A549 (cell line): ENCODE results near the gene RNF130.

ENCODE experiments used
- RAD21 ChIP-seq, 2 experiments: fragments of >200 bp in 1 of 2; sonication (Bioruptor Twin) in 1 of 2; formaldehyde crosslinking in 1 of 2; IDR thresholded peaks in 1 of 2; conservative IDR thresholded peaks in 1 of 2; 2 replicates in 1 of 2; 3 replicates in 1 of 2; pipeline ENCODE4 v1.6.1; 2012 to 2018; ENCODE audit warnings: inconsistent platforms in 1 of 2
- TF ChIP-seq, protein P1 (sequence below): fragments of >200 bp; sonication (Bioruptor Twin); formaldehyde crosslinking; IDR thresholded peaks from 3 replicates; pipeline ENCODE4 v1.5.1; 2016

DNA sequence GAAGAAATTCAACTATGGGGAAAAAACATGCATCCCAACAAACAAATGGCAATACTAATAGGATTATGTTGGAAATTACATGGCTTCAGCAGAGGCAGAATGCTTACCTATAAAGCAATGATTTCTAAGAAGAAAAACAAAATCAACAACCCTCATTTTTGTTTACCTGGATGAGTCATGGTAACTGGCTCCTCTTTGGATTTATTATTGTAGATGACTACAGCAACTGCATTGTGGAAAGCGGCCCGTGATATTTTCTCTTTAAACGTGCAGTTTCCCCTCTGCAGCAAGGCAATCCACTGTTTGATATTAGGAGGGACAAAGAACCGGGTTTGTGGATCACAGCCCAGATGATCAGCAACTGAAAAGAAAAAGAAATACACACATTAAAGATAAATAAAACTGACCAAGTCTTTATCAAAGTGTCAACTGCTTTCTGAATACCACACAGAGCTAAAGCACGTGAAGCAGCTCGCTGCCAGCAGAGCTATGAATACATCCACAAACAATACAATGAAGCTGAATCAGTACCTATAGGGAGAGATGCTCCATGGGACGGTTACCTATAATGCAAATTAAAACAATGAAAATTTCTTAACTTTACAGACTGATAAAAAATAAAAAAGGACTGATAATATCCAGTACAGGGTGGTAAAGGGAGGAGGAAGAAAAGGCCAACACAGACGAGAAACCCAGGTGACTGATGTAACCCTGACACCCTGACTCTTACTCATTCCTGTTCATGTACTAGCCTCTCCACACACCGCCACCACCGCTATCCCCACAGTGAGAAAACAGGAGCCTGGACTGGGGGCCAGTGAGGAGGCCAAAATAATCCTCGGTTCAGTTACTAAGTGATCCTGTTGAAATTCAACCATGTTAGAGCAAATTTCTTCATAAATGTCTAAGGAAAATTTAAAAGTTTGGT lies 31.0 kb downstream of the RNF130 start:
- TF ChIP-seq, protein P1, sequence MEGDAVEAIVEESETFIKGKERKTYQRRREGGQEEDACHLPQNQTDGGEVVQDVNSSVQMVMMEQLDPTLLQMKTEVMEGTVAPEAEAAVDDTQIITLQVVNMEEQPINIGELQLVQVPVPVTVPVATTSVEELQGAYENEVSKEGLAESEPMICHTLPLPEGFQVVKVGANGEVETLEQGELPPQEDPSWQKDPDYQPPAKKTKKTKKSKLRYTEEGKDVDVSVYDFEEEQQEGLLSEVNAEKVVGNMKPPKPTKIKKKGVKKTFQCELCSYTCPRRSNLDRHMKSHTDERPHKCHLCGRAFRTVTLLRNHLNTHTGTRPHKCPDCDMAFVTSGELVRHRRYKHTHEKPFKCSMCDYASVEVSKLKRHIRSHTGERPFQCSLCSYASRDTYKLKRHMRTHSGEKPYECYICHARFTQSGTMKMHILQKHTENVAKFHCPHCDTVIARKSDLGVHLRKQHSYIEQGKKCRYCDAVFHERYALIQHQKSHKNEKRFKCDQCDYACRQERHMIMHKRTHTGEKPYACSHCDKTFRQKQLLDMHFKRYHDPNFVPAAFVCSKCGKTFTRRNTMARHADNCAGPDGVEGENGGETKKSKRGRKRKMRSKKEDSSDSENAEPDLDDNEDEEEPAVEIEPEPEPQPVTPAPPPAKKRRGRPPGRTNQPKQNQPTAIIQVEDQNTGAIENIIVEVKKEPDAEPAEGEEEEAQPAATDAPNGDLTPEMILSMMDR = no peak
- no peak for TF ChIP-seq RAD21 (conservative IDR thresholded peaks at IDR 0.05 in 1 of 2, IDR thresholded peaks at IDR 0.05 in 1 of 2)
